K562 (cell line): ENCODE results near the gene ZEB2.

ENCODE experiments used
- CREB1 ChIP-seq, 2 experiments: sonication (generic) in 1 of 2; formaldehyde crosslinking in 1 of 2; IDR thresholded peaks; 2 replicates each; pipeline versions ENCODE4 v1.6.1 to v1.8.0; 2012 to 2022; ENCODE audit warnings: inconsistent platforms in 1 of 2, mild to moderate bottlenecking in 1 of 2, missing genetic modification reagents in 1 of 2, moderate library complexity in 1 of 2
- FOS ChIP-seq: IDR thresholded peaks from 3 replicates; pipeline ENCODE4 v1.6.1; 2011; ENCODE audit not compliant: insufficient read length; ENCODE audit errors: extremely low read depth
- GABPA ChIP-seq: fragments of 200-800 bp; sonication (Bioruptor generic); conservative IDR thresholded peaks from 2 replicates; pipeline ENCODE4 v1.6.1; 2016; ENCODE audit warnings: low read depth, missing genetic modification characterization, missing compliant biosample characterization
- HNRNPH1 ChIP-seq: fragments of 200-400 bp; formaldehyde crosslinking; optimal IDR thresholded peaks from 2 replicates; pipeline ENCODE3; 2017; ENCODE audit warnings: low read depth, mild to moderate bottlenecking, low read length, moderate library complexity
- MCM5 ChIP-seq: fragments of 450-650 bp; IDR thresholded peaks from 2 replicates; pipeline ENCODE4 v1.6.1; 2016; ENCODE audit warnings: low read depth
- MED1 ChIP-seq: sonication (generic); formaldehyde crosslinking; IDR thresholded peaks from 2 replicates; pipeline ENCODE4 v1.8.1; 2023; ENCODE audit warnings: missing genetic modification reagents, borderline replicate concordance
- PRPF4 ChIP-seq: fragments of 200-400 bp; formaldehyde crosslinking; IDR thresholded peaks from one replicate; pipeline ENCODE4 v1.6.1; 2017; ENCODE audit warnings: low read length, low read depth, mild to moderate bottlenecking; ENCODE audit not compliant: insufficient read depth, poor library complexity, severe bottlenecking
- YY1 ChIP-seq, 3 experiments: IDR thresholded peaks; 2 replicates each; pipeline ENCODE4 v1.6.1; 2011; ENCODE audit warnings: low read length in 2 of 3, mild to moderate bottlenecking in 2 of 3, moderate library complexity in 2 of 3, borderline replicate concordance in 1 of 3, control low read depth in 1 of 3, low read depth in 1 of 3; ENCODE audit not compliant: insufficient read depth in 3 of 3, insufficient replicate concordance in 2 of 3, control insufficient read depth in 1 of 3, insufficient read length in 1 of 3; ENCODE audit errors: extremely low read depth in 1 of 3
- ZNF124 ChIP-seq: sonication (generic); formaldehyde crosslinking; IDR thresholded peaks from 2 replicates; pipeline ENCODE4 v1.8.1; 2022; ENCODE audit warnings: missing genetic modification reagents
- ZNF140 ChIP-seq: fragments of 250-450 bp; sonication (Bioruptor Pico); IDR thresholded peaks from 2 replicates; pipeline ENCODE4 v1.8.0; 2021; ENCODE audit warnings: moderate library complexity, mild to moderate bottlenecking, inconsistent platforms
- TF ChIP-seq, protein P1 (sequence below), 3 experiments: IDR thresholded peaks in 2 of 3; conservative IDR thresholded peaks in 1 of 3; 2 replicates each; pipeline ENCODE4 v1.5.1; 2011 to 2012; ENCODE audit warnings: low read length in 3 of 3, mild to moderate bottlenecking in 3 of 3, control low read depth in 2 of 3, improper control_type of control experiment in 1 of 3, inconsistent platforms in 1 of 3, low read depth in 1 of 3, mixed read lengths in 1 of 3, moderate library complexity in 1 of 3; ENCODE audit not compliant: insufficient read depth in 2 of 3
- TF ChIP-seq, protein P2 (sequence below): fragments of 250-450 bp; sonication (Bioruptor Pico); IDR thresholded peaks from 2 replicates; pipeline ENCODE4 v1.5.1; 2021; ENCODE audit warnings: mild to moderate bottlenecking
- TF ChIP-seq, protein P3 (sequence below): fragments of 250-450 bp; sonication (Bioruptor Pico); IDR thresholded peaks from 2 replicates; pipeline ENCODE4 v1.4.0; 2020; ENCODE audit warnings: mild to moderate bottlenecking

DNA sequence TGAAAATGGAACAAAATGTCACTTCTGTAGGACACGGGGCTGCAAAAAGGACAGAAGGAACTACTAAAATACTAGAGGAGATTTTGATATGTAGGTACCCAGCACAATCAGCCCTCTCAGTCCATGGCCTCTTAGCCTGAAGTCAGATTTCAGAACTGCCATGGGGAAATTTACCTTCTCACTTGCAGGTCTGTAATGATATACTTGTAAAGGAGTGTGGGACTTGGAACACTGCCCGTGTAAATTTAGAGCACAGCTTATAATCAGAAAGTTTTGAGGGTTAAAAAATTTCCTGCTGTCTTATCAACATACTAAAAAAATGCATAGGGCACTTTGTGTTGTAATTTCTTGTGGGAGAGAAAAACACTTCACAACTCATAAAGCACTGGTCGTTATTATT lies 60.6 kb downstream of the ZEB2 start:
- TF ChIP-seq, protein P1, sequence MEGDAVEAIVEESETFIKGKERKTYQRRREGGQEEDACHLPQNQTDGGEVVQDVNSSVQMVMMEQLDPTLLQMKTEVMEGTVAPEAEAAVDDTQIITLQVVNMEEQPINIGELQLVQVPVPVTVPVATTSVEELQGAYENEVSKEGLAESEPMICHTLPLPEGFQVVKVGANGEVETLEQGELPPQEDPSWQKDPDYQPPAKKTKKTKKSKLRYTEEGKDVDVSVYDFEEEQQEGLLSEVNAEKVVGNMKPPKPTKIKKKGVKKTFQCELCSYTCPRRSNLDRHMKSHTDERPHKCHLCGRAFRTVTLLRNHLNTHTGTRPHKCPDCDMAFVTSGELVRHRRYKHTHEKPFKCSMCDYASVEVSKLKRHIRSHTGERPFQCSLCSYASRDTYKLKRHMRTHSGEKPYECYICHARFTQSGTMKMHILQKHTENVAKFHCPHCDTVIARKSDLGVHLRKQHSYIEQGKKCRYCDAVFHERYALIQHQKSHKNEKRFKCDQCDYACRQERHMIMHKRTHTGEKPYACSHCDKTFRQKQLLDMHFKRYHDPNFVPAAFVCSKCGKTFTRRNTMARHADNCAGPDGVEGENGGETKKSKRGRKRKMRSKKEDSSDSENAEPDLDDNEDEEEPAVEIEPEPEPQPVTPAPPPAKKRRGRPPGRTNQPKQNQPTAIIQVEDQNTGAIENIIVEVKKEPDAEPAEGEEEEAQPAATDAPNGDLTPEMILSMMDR (IDR thresholded peaks at IDR 0.05 in 2 of 3, conservative IDR thresholded peaks at IDR 0.05 in 1 of 3; ENCODE audit: insufficient read depth in 2 of 3, low read depth in 1 of 3, low read length in 3 of 3), result no peak
- no peak for TF ChIP-seq GABPA
- no peak for TF ChIP-seq ZNF124 (CRISPR knock-in tag)
- TF ChIP-seq YY1 (IDR thresholded peaks at IDR 0.05; ENCODE audit: borderline replicate concordance in 1 of 3, control insufficient read depth in 1 of 3, extremely low read depth in 1 of 3, insufficient read depth in 3 of 3, insufficient read length in 1 of 3, insufficient replicate concordance in 2 of 3, low read depth in 1 of 3, low read length in 2 of 3), result no peak
- TF ChIP-seq MCM5, result no peak
- TF ChIP-seq CREB1 (IDR thresholded peaks at IDR 0.05), result no peak
- TF ChIP-seq CREB1 (CRISPR knock-in tag; IDR thresholded peaks at IDR 0.05), result no peak
- TF ChIP-seq MED1, result no peak
- TF ChIP-seq ZNF140 (CRISPR knock-in tag), result no peak
- TF ChIP-seq HNRNPH1, result no peak
- no peak for TF ChIP-seq FOS
- TF ChIP-seq, protein P2, sequence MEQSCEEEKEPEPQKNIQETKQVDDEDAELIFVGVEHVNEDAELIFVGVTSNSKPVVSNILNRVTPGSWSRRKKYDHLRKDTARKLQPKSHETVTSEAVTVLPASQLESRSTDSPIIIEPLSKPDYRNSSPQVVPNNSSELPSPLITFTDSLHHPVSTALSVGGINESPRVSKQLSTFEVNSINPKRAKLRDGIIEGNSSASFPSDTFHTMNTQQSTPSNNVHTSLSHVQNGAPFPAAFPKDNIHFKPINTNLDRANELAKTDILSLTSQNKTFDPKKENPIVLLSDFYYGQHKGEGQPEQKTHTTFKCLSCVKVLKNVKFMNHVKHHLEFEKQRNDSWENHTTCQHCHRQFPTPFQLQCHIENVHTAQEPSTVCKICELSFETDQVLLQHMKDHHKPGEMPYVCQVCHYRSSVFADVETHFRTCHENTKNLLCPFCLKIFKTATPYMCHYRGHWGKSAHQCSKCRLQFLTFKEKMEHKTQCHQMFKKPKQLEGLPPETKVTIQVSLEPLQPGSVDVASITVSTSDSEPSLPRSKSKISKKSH, result no peak
- TF ChIP-seq PRPF4, result no peak
- TF ChIP-seq, protein P3, sequence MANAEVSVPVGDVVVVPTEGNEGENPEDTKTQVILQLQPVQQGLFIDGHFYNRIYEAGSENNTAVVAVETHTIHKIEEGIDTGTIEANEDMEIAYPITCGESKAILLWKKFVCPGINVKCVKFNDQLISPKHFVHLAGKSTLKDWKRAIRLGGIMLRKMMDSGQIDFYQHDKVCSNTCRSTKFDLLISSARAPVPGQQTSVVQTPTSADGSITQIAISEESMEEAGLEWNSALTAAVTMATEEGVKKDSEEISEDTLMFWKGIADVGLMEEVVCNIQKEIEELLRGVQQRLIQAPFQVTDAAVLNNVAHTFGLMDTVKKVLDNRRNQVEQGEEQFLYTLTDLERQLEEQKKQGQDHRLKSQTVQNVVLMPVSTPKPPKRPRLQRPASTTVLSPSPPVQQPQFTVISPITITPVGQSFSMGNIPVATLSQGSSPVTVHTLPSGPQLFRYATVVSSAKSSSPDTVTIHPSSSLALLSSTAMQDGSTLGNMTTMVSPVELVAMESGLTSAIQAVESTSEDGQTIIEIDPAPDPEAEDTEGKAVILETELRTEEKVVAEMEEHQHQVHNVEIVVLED (CRISPR knock-in tag), result no peak
